22Rv1 (cell line): ENCODE data around the gene KCNA10.

ENCODE experiments used
- H3K27ac ChIP-seq: fragments of 450-650 bp; 2 replicates; pipeline ENCODE4 v1.5.1; 2017
- ZFX ChIP-seq: fragments of 450-650 bp; IDR thresholded peaks from 2 replicates; pipeline ENCODE4 v1.6.1; 2017; ENCODE audit warnings: antibody characterized with exemption, borderline replicate concordance
- TF ChIP-seq, protein P1 (sequence below): fragments of 450-650 bp; IDR thresholded peaks from 2 replicates; pipeline ENCODE4 v1.5.1; 2017; ENCODE audit warnings: mild to moderate bottlenecking

KCNA10 gene

DNA sequence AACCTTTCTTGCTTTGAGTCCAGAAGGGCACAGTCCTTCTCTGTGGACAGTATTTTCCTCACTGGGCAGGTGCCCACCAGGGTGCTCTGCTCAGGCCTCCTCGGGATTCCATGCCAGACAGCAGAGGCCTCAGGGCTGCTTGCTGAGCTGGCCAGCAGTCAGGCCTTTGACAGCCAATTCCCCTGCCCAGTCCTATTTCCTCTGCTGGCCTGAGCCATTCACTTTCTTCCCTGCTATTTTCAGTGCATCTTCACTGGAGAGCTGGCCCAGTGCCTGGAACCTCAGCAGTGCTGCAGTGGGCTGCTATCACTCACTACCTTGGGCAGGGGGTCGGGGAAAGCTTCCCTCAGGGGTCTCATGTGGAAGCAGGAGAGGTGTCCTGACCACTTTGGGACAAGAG lies 33.2 kb downstream of the KCNA10 start:
- H3K27ac ChIP-seq: no peak overlapping the region
- TF ChIP-seq ZFX: no peak
- TF ChIP-seq, protein P1, sequence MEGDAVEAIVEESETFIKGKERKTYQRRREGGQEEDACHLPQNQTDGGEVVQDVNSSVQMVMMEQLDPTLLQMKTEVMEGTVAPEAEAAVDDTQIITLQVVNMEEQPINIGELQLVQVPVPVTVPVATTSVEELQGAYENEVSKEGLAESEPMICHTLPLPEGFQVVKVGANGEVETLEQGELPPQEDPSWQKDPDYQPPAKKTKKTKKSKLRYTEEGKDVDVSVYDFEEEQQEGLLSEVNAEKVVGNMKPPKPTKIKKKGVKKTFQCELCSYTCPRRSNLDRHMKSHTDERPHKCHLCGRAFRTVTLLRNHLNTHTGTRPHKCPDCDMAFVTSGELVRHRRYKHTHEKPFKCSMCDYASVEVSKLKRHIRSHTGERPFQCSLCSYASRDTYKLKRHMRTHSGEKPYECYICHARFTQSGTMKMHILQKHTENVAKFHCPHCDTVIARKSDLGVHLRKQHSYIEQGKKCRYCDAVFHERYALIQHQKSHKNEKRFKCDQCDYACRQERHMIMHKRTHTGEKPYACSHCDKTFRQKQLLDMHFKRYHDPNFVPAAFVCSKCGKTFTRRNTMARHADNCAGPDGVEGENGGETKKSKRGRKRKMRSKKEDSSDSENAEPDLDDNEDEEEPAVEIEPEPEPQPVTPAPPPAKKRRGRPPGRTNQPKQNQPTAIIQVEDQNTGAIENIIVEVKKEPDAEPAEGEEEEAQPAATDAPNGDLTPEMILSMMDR: no peak

GRCh38 chr1:110484801-110485200 lies 34.2 kb downstream of the KCNA10 start:
- TF ChIP-seq ZFX: no peak
- TF ChIP-seq, protein P1: no peak
- no peak overlapping the region for H3K27ac ChIP-seq

DNA sequence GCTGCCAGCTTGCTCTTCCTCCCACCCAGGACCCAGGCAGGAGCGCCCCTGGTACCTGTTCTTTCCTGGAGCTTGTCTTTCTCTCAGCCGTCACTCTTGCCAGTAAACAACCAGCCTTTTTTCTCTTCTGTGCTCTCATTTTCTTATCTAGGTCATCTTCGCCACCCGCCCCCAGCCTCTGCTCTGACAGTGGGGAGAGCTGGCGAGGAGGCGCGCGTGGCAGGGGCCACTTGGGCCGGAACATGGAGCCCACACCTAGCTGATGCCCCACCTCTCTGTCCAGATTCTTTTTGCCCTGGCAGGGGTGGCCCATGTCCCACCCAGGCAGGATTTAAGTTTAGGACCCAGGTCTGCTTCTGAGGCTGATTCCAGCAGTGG lies 35.7 kb downstream of the KCNA10 start:
- H3K27ac ChIP-seq: no peak overlapping the region
- TF ChIP-seq, protein P1: no peak

DNA sequence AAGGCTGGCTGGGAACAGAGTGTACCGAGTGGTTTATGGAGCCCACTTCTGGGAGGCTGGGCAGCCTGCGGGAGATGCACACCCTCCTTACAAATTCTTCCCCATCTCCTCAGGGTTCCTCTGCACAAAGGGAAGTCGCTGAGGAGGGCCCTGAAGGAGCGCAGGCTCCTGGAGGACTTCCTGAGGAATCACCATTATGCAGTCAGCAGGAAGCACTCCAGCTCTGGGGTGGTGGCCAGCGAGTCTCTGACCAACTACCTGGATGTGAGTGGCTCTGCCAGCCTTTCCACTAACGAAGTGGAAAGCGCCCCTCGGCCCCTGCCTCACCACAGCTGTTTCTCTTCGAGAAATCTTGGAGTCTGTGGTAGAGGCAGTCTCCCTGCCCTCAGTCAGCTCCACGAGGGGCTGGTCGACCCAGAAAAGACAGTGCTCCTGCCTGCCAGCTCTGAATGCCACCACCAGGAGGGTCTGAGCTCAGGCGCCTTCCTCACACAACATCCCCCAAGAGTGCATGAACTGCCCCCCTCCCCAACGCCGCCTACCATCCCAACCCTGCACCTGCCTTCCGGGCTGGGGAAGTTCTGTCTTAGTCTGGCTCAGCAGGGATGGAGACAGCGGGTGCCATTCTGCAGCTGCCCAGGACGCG lies 36.2 kb downstream of the KCNA10 start:
- no peak overlapping the region for H3K27ac ChIP-seq
- TF ChIP-seq ZFX: no peak
- TF ChIP-seq, protein P1: no peak

- TF ChIP-seq, protein P1: no peak
- no peak for TF ChIP-seq ZFX
- H3K27ac ChIP-seq: no peak overlapping the region
These were observed 36.9 kb downstream of the KCNA10 start for GRCh38 chr1:110481968-110482623.

DNA sequence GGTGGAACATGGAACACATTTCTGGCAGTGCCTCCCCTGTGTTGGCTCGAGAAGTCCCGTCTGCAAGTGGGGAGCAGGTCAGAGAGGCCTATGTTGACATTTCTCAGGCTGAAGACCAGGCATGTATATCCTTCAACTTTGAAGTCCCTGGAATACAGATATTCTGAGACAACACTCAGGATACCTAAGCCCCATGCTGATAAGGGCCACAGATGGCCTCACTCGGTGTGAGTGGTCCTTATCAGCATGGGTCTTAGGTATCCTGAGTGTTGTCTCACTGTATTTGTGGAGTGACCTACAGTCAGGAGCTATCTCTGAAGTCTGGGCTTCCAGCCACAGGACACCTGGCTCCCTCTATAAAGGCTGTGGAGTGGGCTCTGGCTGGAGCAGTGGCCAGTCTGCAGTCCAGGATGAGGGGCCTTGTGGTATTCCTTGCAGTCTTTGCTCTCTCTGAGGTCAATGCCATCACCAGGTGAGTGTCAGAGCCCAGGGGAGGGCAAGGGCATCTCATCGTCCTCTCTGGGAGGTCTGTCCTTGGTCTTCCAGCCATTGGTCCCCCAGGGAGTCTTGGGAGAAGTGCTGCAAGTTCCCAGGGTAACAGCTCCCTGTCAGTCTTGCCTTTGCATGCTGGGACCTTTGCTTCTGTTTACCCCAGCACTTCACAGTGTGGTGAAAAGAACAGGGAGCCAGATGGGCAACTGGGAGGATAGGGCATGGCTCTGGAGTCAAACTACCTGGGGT lies 38.4 kb downstream of the KCNA10 start:
- no peak overlapping the region for H3K27ac ChIP-seq
- no peak for TF ChIP-seq ZFX
- TF ChIP-seq, protein P1: no peak

GRCh38 chr1:110478886-110479285 lies 40.1 kb downstream of the KCNA10 start:
- no peak for TF ChIP-seq ZFX
- TF ChIP-seq, protein P1: no peak
- no peak overlapping the region for H3K27ac ChIP-seq
